HL-60 (cell line): ENCODE measurements around the gene AP1G1.

ENCODE experiments used
- DNase-seq, 2 experiments: peaks; one replicate each; pipeline ENCODE4 v3.0.0-alpha.2; 2010 to 2020; ENCODE audit warnings: low read depth in 1 of 2, low spot score in 1 of 2
- H3K27ac ChIP-seq: fragments of 250-450 bp; sonication (Bioruptor Pico); replicated peaks from 2 replicates; pipeline ENCODE4 v1.5.1; 2020; ENCODE audit warnings: mild to moderate bottlenecking, moderate library complexity
- H3K27me3 ChIP-seq: fragments of 250-450 bp; sonication (Bioruptor Pico); 2 replicates; pipeline ENCODE4 v1.5.1; 2021; ENCODE audit warnings: mild to moderate bottlenecking, moderate library complexity; ENCODE audit not compliant: insufficient read depth, poor library complexity, severe bottlenecking
- H3K4me3 ChIP-seq: replicated peaks from 2 replicates; pipeline ENCODE4 v1.5.1; 2011; ENCODE audit warnings: mild to moderate bottlenecking, control low read depth, low read length; ENCODE audit not compliant: insufficient read depth
- CTCF ChIP-seq: IDR thresholded peaks from one replicate; pipeline ENCODE4 v1.5.1; 2011; ENCODE audit warnings: low read length, control low read depth, inconsistent platforms; ENCODE audit not compliant: insufficient read depth
- GABPA ChIP-seq: IDR thresholded peaks from 2 replicates; pipeline ENCODE4 v1.6.1; 2012; ENCODE audit warnings: low read depth
- POLR2AphosphoS5 ChIP-seq: IDR thresholded peaks from 2 replicates; pipeline ENCODE4 v1.6.1; 2012; ENCODE audit warnings: low read depth
- REST ChIP-seq: IDR thresholded peaks from 2 replicates; pipeline ENCODE4 v1.6.1; 2012; ENCODE audit warnings: low read depth; ENCODE audit not compliant: insufficient replicate concordance
- SPI1 ChIP-seq: IDR thresholded peaks from 2 replicates; pipeline ENCODE4 v1.6.1; 2012; ENCODE audit warnings: low read depth, mild to moderate bottlenecking, borderline replicate concordance

The AP1G1 gene

GRCh38 chr16:71758293-71758760 is 50.3 kb downstream of the AP1G1 start:
- Histone ChIP-seq H3K27me3 (no peaks in the 10 kb centered on the region), H3K27ac (no peak overlapping the region), H3K4me3 (no peak overlapping the region)
- no peak for DNase-seq
- TF ChIP-seq CTCF (no peak), POLR2AphosphoS5 (no peak), REST (no peak), SPI1 (no peak), GABPA (no peak)

GRCh38 chr16:71754652-71755051 is 54.0 kb downstream of the AP1G1 start:
- H3K4me3 ChIP-seq: no peak overlapping the region
- no peak for DNase-seq
- TF ChIP-seq SPI1: no peak
- TF ChIP-seq CTCF: no peak
- TF ChIP-seq GABPA: no peak
- TF ChIP-seq POLR2AphosphoS5: no peak
- TF ChIP-seq REST: no peak

GRCh38 chr16:71754108-71754507 is 54.5 kb downstream of the AP1G1 start:
- no peak overlapping the region for H3K4me3 ChIP-seq
- H3K27me3 ChIP-seq: no peaks in the 10 kb centered on the region
- no peak overlapping the region for H3K27ac ChIP-seq
- no peak for DNase-seq
- TF ChIP-seq GABPA (no peak), SPI1 (no peak), REST (no peak), CTCF (no peak), POLR2AphosphoS5 (no peak)

More at GRCh38 chr16:71754652-71755051, 54.0 kb downstream of the AP1G1 start:
- no peak overlapping the region for H3K27ac ChIP-seq
- H3K27me3 ChIP-seq: no peaks in the 10 kb centered on the region
